Measurements from ENCODE around the gene HRAS.
"Not testable (repeated sequence)": the region's sequence is repeated elsewhere in the genome, so short reads cannot be mapped to it uniquely, and the experiment has no call there.

Gene HRAS

DNA sequence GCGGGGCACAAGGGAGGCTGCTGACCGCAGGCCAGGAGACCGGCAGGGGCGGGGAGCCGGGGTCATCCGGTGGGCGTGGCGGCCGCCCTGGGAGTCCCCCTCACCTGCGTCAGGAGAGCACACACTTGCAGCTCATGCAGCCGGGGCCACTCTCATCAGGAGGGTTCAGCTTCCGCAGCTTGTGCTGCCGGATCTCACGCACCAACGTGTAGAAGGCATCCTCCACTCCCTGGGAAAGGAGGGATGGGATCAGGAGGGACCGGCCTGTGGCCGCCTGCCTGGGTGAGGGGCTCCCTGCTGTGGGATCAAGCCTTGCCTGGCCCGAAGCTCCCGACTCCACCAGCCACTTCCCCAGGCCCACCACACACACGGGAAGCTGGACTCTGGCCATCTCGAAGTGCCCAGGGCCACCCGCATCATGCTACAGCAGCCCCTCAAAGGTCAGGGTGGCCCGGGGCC lies 2.8 kb downstream of the HRAS start:
- no peak for DNase-seq

- no peak for DNase-seq
These were observed 3.4 kb downstream of the HRAS start for GRCh38 chr11:531919-532526.

- DNase-seq: no peak
These were observed 4.2 kb downstream of the HRAS start for GRCh38 chr11:530960-531831.

DNA sequence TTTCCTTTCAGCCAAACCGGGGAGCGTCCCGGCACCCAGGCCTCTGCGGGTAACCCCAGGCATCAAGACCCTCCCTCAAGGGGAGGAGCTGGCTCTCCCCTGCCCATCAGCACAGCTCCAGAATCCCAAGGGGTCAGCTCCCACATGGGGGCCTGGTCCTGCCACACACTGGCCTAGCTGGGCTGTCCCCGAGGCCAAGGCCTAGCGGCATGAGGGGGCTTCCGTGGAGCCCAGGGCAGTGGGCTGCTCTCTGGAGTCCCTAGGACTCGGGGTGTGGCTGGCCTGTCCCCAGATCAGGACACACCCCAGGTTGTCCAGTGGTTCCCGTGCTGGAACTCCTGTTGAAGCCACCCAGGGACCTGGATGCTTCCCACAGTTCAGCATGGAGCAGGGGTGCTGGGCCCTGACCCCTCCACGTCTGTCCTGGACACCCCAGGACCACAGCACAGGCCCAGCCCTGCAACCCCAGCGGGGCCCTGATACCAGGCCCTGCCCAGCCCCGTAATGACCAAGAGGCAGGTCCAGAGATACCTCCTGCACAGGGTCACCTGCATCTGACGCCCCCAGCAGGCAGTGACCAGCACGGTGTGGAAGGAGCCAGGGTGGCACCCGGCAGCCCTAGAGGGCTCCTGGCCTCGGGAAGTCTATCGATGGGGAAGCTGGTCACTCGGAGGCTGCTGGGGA lies 5.5 kb downstream of the HRAS start:
- DNase-seq: no peak

DNA sequence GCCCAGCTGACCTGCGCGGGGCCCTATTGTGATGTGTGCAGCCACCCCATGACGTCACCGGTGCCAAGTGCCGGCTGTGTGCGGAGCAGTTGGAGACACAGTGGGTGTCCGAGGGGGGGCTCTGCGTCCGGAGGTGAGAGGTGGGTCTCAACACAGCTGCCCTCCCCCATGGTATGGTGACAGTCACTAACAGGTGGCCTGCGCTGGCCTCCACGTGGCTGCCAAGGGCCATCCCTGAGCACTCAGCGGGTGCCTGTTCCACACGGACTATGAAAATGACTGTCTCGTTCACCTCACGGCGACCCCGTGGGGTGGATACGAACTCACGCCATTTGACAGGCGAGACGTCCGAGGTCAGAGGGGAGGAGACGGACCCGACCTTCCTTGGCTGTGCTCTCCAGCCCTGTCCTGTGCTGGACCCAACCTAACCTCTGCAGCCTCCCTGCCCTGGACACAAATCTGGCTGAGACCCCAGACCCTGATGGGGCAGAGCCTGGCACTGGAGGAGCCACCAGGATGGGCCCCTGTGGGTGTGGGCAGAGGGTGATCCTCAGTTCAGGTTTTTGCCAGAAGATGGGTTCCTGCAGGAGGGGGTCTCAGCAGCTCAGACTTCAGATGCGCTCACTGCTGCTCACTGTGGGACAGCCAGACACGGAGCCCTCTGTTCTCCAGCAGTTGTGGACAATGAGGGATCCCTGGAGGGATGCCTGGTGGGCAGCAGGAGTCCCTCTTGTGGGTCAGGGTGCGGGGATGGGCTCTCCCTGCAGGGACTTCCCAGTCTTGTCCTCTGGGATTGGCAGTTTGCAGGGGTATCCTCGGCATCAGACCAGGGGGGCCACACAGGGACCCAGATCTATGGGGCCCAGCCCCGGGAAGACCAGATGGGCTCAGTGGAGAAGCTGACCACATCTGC lies 6.3 kb downstream of the HRAS start:
- no peak for DNase-seq

DNA sequence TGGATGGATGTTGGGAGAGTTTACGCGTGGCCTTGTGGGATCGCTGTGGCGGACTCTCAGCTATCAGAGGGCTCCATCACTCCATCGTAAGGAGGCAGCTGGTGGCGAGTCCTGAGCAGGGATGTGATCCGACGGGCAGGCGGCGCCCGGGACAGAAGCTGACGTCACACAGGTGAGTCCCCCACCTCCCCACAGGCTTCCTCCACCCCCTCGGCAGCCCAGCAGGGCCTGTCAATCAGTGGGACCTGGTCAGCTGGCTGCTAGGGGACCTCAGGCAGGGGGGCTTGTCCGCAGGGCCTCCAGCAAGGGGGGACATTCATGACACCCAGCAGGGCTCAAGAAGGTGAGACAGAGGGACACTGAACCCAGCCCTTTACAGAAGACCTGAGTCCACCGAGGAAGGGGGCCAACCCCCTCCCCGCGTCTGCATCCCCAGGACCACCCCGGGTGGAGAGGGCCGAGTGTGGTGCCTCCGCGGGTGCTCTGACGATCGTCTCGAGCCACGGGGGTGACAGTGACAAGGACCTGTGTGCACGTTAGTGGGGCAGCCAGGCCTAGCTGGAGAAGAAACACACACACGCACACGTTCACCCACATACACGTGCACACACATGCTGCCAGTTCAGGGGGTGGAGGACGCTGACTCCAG lies 7.1 kb downstream of the HRAS start:
- no peak for DNase-seq

DNA sequence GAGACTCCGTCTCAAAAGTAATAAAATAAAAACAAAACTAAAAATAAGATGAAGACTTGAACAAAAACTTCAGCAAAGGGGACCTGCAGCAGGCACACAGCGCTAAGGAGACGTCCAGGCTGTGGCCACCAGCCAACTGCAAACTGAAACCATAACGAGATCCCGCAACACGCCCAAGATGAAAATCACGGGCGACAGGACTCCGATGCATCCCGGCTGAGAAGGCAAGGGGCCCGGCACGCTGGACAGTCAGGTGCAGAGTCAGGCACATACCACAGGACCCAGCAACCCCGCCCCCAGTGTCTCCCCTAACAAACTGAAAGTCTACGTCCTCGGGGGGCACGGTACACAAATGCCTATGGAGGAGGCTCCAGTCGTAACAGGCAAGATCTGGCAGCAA lies 9.2 kb downstream of the HRAS start:
- DNase-seq: no peak

- DNase-seq: no peak
These were observed 14.1 kb downstream of the HRAS start for GRCh38 chr11:521177-521688.

DNA sequence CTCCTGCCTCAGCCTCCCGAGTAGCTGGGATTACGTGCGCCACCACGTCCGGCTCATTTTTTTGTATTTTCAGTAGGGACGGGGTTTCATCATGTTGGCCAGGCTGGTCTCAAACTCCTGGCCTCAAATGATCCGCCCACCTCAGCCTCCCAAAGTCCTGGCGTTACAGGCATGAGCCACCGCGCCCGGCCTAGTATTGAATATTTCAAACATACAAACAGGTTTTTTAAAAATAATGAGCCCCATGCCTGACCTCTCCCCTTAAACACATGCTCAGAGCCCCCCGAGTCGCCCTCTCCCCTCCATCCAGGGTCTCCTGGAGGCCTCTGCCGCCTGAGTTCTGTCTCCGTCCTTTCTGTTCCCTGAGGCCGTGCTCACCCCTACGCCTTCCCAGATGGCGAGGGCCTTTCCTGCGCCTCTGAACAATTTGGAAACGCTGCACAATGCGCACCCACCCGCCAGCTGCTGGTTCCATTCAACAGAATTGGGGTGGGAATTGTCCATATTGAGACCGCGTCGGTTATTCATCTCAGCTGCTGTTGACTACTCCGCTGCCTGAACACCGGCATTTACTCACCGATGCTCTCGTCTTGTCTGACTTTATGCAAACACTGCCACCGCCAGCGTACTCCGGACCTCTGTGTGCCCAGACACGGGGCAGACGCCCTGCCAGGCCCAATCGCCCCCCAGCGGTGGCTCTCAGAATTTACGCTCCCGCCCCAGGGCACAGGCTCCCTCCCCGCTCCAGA lies 14.8 kb downstream of the HRAS start:
- DNase-seq: peak; percentile 27

DNA sequence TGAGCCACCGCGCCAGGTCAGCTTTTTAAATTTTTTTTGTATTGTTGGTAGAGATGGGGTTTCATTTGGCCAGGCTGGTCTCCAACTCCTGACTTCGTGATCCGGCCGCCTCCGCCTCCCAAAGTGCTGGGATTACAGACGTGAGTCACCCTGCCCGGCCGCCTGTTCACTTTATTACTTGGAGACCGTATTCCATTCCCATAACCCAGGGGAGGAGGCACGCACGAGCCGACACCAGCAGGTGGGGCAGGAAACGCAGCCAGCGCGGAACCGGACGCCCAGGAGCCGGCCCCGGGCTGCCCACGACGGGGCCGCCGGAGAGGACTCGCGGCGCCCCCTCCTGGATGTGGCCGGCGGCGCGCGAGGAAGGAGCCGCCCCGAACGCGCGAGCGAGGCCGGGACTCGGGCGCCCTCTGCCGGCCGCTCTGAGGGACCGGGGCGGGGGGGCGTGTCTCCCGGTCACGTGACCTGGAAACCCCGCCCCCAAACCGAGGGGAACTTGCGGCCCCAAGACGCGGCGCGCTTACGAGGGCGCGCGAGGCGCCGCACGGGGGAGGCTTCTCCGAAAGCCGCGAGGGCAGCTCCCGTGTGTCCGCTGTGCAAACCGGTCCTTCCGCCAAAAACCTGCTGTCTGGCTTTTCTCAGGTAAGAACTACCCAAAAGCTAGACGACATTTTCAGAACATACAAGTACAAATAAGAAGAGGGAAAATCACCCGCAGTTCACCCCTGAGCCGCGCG lies 16.7 kb downstream of the HRAS start:
- DNase-seq: peak; percentile 90

GRCh38 chr11:516918-517685 lies 18.3 kb downstream of the HRAS start:
- DNase-seq: not testable (repeated sequence)

GRCh38 chr11:516400-516799 lies 19.0 kb downstream of the HRAS start:
- DNase-seq: no peak

DNA sequence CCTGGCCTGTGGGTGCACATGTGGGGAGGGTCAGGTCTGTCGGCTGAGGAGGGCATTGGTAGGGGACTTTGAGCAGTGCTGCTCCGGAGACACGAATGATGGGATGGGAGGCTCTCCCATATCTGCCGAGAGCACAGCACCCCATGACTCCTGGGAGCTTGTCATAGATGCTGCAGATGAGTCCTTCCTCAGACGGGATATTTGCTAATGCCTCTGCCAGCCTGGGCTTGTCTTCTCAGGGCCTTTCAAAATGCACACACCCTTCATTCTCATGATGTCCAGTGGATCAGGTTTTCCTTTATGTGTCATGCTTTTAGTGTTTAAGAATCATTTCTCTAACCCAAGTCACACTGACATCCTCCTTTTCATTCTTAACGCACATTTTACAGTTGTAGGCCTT lies 20.2 kb downstream of the HRAS start:
- DNase-seq: no peak

DNA sequence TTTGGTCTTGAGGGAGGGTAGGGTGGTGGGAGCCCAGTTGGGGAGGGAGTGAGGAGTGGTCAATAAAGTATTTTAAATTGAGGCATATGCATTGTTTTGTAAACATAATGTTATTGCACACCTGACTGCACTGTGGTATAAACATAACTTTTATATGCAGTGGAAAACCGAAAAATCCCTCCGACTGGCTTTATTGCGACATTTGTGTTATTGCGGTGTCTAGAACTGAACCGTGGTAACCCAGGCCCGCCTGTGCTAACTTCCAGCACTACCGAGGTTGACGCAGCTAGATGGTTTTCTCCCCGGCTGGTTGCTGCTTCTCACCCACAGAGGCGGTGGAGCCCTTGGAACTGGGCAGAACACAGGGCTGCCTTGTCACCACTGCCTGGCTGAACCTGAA lies 20.8 kb downstream of the HRAS start:
- DNase-seq: no peak

- no peak for DNase-seq
These were observed 22.4 kb downstream of the HRAS start for GRCh38 chr11:512761-513595.

GRCh38 chr11:508956-509355 lies 26.4 kb downstream of the HRAS start:
- DNase-seq: no peak

DNA sequence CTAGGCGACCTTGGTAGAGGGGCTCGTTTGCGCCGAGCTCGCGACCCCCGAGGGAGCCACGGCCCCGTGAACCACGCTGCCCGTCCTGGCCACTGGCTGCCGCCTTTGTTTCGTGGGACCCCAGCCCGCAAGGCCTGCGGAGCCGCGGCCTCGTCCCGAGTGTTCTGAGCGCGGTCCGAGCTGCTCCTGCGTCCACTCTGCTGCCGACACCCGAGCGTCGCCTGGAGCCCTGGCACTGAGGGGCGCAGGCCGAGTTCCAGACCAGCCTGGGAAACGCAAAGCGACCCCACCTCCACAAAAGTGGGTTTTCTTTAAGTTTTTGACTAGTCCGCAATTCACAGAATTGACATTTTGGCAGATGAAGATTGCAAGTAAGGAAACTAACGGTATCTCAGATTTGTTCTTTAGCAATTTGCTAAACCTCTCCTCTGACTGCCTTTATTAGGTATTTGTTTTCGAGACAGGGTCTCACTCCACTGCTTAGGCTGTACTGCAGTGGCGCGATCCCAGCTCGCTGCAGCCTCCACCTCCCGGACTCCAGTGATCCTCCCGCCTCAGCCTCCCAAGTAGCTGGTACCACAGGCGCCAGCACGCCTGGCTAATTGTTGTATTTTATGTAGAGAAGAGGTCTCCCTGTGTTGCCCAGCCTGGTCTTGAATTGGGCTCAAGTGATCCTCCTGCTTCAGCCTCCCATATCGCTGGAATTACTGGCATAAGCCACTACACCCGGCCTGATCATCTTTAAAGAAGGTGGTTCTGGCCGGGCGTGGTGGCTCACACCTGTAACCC lies 27.5 kb downstream of the HRAS start:
- no peak for DNase-seq
